MV-4-11 (cell line): ENCODE measurements around the gene ISM2.
A peak's percentile ranks its signal among the peaks of the same experiment; 100 is the strongest.
"Not testable (repeated sequence)": the region's sequence is repeated elsewhere in the genome, so short reads cannot be mapped to it uniquely, and the experiment has no call there.

Source experiments
- DNase-seq: peaks from one replicate; lab custom pipeline; 2025; lab: John Stamatoyannopoulos, UW

ISM2 gene

DNA sequence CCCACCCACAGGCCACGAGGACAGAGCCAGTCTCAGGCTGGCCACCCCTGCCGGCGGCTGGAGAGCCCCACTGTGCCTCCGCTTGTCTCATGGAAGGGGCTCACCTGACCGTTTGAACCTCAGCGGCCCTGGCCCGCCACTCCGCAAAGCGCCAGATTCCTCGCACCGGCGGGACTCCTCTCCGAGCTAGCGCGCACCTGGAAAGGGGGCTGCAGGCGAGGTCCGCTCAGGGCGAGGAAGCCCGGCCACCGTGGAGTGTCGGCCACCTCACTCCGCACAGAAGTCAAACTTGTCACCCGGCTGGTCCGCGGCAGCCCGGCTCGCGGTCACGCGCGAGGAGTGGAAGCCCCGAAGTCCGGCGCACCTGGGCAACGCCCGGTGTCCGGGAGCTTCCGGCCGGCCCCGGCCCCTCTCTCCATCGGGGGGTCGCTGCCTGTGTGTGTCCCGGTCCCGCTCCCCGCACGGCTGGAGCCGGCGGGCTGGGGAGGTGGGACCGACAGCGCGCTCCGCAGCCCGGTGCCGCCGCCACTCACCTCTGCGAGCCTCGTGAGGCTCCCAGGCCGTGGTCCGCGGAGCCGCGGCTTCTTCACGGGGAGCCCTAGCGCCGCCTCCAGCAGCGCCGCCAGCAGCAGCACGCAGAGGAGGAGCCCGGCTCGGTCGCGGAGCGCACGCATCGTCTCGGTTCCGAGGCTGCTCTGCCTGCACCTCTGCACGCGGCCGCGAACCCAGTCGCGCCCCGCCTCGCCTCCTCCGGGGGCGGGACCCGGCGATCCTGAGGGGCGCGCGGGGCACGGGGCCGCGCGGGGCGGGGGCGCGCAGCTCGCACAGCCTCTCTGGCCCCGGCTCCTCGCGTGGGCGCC is at the start of gene ISM2:
Gene ISM2 (minus strand): TSS at position 697 of the 860 bp plus-strand sequence. CDS start 23 bp downstream, at position 674.
- no peak for DNase-seq

DNA sequence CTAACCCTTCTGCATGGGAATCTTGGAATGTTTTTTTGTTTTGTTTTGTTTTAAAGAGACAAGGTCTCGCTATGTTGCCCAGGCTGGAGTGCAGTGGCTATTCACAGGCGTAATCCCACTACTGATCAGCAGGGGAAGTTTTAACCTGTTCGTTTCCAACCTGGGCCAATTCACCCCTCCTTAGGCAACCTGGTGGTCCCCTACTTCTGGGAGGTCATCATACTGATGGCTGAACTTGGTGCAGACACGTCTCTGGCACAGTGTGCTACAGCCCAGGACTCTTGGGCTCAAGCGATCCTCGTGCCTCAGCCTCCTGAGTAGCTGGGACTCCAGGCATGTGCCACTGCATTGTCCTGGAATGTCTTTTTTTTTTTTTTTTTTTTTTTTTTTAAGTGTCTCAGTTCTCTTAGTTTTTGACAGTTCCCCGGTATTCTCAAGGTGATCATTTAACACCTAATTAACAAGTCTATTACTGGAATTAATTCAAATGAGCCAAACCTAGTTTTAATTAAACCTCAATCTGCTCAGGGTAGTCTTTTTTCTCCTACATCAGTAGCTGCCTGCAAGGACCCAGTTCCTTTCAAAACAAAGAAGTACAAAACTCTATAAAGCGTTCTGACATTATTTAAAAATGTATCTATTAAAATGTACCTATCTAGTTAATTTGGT is 49.0 kb upstream of the ISM2 start:
- DNase-seq = no peak

DNA sequence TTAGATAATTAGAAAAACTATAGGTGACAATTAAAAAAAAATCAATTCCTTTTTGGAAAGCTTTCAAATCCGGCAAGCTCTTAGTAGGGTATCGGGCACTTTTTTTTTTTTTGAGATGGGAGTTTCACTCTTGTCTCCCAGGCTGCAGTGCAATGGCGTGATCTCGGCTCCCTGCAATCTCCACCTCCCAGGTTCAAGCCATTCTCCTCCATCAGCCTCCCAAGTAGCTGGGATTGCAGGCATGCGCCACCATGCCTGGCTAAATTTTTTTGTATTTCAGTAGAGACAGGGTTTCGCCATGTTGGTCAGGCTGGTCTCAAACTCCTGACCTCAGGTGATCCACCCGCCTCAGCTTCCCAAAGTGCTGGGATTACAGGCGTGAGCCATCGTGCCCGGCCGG is 46.6 kb upstream of the ISM2 start:
- DNase-seq = not testable (repeated sequence)

DNA sequence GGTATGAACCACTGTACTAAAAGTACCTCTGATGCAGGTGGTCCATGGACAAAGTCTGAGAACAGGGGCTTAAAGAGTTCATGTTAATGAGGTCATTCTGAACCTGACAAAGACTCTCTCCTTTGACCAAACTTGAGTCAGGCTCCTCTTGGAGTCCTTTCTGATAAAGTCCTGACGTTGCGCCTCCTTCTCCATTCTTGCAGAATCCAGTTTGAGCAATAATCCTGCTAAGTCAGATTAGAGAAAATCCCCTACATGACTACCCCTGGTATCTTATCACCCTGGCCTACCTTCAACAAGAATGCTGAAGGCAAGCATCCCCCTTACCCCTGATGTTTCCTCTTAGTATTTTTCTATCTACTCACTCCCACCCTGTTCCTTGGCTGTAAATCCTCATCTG is 46.0 kb upstream of the ISM2 start:
- no peak for DNase-seq

DNA sequence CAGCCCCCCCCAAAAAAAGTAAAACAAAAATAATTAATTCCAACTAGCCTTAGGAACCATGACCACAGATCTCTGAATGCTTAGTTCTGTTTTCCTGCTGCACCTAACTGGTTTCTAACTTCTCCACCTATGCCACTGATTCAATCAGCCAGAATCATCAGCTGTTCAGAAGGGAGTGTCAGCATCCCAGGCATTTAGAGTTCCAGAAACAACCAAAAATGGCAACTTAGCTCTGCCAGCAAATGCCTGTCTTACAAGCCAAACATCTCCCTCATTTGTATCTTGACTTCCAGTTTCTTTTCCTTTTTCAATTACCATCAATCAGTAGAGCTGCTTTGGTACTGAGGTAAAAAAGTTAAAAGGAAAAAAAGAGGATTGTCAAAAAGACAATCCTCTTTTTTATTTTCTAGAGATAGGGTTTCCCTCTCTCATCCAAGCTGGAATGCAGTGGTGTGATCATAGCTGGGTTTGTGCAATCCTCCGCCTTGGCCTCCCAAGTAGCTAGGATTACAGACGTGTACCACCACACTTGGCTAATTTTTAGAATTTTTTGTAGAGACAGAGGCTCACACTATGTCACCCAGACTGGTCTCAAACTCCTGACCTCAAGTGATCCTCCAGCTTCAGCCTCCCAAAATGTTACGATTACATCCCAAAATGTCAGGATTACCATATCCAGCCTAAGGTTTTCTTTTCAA is 45.2 kb upstream of the ISM2 start:
- DNase-seq = no peak

DNA sequence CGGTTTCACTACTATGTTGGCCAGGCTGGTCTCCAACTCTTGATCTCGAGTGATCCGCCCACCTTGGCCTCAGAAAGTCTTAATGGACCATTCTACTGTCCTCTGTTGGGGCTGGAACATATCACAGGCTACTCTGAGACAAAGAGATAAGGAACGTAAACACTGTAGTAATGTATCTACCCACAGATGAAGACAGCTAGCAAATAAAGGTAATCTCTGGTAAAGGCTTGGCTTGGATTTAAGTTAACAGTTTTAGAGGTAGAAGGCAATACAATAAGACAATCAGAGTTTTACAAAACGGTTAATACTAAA is 44.6 kb upstream of the ISM2 start:
- no peak for DNase-seq

DNA sequence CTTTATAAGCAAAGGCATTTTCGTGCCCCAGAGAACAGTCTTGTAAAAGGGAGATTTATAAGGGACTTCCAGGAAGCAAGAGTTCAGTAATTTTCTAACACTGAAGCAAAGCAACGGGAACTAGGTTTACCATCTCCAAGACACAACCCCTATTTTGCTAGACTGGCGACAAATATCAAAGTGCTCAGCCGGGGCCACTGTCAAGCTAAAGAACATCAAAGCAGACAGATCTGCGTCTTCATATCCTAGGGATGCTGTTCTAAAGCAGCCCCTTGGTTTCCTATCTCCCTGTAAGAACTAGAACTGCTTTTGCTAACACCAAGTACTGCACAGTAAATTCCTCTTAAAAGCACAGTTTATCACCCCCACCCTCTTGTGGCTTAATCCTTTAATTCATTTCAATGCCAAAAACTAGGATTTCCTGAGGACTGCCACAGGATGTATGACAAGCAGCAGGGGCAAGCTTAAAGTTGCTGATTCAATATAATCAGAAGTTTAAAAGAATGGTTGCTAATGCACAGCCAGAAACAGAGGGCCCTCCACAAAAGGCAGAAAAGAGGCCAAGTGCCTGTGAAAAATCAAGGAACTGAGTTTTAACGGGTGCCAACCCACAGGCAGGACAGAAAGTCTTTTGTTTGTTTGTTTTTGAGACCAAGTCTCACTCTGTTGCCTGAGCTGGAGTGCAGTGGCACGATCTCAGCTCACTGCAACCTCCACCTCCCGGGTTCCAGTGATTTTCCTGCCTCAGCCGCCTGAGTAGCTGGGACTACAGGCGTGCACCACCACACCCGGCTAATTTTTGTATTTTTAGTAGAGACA is 44.0 kb upstream of the ISM2 start:
- DNase-seq = peak; percentile 52

DNA sequence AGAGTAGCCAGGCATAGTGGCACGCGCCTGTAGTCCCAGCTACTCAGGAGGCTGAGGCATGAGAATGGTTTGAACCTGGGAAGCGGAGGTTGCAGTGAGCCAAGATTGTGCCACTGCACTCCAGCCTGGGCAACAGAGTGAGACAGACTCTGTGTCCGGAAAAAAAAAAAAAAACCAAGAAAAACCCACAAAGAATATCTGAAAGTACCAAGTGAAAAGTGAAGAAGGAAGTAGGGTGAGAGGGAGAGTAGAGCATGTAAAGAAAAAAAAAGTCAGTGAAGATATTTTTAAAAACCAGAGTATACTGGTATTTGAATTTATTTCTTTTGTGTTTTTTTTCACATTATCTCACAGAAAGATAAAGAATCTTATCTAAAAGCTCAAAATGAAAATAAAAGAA is 43.3 kb upstream of the ISM2 start:
- peak; percentile 52 for DNase-seq

DNA sequence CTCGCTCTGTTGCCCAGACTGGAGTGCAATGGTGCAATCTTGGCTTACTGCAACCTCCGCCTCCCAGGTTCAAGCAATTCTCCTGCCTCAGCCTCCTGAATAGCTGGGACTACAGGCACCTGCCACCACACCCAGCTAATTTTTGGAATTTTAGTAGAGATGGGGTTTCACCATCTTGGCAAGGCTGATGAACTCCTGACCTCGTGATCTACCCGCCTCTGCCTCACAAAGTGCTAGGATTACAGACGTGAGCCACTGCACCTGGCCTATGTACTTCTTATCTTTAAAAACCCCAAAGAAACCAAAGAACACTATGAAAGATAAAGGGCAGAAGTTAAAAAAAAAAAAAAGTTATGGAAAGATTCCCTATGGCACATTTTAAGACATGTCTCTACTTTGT is 38.3 kb upstream of the ISM2 start:
- DNase-seq = not testable (repeated sequence)

DNA sequence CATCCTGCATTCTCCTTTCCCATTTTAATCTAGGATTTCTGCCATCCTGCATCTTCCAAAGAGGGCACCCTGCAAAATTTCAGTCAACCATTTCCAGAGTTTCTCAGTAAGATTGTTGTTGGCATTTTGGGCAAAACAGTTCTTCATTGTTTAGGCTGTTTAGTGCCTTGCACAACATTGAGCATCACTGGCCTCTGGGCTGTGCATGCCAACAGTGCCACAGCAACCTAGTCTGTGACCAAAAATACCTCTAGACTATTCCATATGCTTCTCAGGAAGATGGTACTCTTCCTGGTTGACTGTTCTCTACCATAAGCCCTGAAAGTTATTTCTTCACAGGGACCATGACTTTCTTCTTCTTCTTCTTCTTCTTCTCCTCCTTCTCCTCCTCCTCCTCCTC is 32.5 kb upstream of the ISM2 start:
- no peak for DNase-seq

DNA sequence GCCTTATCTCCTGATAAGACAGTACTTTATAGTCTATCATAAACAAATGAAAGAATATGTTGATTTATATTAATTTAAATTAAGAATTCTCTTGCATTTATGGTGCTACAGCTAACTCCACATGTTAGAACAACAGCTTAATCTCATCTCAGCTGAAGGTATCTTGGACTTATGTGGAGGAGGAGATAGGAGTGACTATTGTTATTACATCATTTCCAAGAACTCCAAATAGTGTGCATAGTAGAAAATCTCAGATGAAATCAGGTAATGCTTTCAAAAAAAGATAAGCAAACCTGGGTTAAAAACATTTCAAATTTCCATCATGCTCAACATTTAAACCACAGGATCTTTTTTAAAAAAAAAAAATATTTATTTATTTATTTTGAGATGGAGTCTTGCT is 31.3 kb upstream of the ISM2 start:
- DNase-seq = no peak

DNA sequence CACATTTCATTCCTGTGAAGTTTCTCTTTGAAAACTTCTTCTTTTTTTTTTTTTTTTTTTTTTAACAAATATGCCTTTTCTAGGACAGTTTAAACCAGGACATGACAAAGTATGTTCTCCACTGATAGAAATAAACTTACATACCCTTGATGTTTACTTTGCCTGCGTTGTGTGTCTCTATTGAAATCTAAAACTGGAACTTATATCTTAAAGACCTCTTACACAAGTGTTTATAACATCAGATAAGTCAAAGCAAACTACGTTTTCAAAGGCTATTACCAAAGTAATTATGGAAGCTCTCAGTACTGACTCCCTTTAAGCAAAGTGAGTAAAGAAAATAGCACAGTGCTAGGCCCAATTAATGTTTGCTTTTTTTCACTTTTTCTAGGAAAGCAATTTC is 30.6 kb upstream of the ISM2 start:
- no peak for DNase-seq

DNA sequence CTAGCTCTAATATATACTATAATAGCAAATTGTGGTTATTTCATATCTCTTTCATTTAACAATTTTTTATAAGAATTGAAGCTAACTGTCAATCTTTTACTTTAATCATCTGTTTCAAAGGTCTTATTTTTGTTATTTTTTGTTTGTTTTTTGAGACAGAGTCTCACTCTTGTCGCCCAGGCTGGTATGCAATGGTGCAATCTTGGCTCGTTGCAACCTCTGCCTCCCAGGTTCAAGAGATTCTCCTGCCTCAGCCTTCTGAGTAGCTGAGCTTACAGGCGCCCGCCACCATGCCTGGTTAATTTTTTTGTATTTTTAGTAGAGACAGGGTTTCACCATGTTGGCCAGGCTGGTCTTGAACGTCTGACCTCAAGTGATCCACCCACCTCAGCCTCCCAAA is 30.1 kb upstream of the ISM2 start:
- DNase-seq = not testable (repeated sequence)

DNA sequence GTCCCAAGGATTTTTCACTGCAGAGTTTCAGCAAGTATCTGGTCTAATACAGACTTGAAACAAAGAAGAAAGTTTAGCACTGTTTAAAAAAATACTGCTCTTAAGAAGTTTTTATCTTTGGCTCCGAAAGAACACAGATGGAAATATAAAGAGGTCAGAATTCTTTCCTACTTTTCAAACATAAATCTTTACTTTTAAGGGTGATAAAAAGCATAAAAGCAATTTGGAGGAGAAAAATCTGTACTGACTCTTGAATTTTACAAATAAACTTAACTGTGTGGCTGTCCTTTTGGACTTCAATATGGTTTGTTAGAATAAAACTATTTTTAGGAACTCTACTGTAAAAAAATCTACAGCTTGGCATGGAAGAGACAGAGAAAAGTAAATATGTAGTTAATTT is 27.6 kb upstream of the ISM2 start:
- DNase-seq = no peak

DNA sequence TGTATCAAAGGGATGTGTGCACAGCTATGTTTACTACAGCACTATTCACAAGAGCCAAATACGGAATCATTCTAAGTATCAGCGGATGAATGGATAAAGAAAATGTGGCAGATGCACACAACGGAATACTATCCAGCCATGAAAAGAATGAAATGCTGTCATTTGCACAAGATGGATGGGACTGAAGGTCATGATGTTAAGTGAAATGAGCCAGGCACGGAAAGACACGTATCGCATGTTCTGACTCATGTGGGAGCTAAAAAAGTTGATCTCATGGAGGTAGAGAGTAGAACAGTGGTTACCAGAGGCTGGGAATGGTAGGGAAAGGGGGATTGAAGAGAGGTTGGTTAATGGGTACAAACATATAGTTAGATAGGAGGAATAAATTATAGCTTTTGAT is 25.9 kb upstream of the ISM2 start:
- DNase-seq = no peak

DNA sequence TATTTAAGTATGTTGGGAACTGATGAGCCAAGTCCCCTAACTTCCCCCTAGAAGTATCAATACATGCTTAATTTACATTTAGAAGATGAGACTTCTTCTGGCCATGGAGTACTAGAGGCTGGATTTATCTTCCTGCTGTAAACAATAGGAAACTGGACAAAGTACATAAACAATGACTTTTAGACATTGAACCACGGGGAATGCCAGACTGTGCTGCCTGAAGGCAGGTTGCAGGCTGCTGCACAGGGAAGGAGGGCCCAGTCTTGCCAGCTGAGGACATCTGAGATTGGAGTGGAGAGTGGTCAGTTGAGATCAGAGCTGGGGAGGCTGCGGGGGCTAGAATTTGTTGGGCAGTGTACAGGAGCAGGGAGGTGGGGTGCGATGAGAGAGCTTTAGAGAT is 24.5 kb upstream of the ISM2 start:
- no peak for DNase-seq

DNA sequence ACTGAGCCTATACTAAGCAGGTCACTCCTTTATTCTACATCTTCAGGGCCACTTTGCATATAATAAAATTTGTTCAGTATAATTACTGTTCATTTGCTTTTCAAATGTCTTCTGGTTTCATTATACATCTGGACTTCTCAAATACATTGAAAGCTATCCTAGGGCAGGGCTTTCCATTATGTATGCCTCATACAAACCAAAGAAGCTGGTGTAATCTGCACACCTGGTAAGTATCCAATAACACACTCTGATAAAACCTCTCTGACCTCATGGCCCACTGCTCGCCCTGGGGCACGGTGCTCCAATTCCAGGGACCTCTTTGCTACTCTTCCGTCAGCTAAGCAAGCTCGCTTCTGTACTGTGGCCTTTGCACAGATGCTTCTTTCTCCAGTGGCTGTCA is 21.9 kb upstream of the ISM2 start:
- no peak for DNase-seq

DNA sequence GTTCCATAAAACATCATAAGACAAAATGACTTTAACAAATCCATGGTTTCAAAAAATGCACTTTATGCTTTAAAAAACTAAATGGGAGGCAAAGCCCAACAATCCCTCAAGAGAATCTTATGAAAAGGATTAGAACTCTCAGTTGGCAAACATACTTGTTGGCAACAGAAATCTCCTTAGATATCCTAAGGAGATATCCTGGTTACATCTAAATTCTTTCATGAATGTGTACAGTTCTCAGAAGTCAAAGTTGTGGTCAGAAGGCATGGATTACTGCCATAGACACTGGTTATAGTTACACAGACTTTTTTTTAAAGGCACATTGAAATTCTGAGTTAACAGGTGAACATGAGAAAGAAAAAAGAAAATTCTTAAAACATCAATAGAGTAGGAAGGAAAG is 17.5 kb upstream of the ISM2 start:
- DNase-seq = no peak

DNA sequence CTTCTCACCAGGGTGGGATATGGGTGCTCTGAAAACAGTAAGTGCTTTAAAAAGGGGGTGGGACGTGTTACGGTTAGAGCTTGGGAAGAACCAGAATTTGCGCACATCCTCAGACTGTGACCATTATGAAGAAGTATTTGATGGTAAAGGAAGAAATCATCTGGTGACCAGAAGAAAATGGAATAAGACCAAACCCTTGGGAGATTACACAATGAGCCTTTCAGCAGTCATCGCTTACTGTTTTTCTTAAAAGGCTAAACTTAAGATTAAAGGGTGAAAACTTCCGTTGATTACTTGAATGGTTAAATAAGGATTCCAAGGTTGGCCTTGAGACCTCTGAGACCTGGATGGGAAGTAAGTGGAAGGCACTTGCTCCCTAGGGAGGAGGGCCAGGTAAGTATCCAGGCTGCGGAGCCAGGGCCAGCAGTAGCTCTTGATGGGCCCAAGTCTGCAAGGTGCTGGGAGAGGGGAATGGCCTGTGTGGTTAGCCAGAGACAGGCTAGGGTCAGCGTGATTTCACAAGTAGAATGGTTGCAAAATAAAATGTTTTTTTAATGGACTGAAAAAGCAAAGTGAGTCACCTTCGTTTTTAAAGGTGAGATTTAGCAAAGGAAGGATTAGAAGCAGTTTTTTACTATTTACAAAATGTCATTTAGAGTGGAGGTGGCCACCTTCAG is 13.0 kb upstream of the ISM2 start:
- DNase-seq = no peak

DNA sequence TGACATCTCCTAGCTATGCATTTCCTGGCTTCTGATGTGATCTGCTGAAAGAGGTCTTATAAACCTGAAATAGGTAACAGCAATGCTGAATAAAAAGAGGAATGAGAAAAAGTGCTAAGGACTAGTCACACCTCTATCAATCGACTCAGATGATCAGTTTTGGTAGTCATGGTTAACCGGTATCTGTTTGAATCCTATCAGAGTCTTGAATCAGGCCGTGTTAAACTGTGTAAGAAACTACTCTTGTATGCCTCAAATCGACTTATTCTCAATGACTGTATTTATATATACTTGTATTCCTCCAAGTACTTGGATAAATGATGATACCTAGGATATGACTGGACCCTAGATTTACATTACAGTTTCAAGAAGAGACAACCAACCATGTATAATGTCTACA is 10.8 kb upstream of the ISM2 start:
- no peak for DNase-seq

DNA sequence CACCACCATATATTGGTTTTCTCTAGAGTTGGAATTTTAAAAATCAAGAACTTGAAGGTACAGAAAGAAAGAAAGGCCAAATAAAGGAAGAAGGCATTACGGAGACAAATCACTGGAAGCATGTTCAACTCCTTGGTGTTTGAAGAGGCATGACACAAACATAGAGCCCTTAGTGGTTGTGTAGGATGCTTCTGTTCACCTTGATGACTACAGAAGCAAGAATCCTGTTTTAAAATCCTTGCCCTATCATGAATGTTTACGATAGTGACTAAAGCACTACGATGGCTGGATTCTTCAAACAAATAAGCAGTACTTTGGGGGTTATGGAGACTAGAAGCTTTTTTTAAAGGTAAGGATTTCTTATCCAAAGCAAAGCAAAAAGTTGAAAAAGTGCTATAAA is 10.3 kb upstream of the ISM2 start:
- DNase-seq = no peak

DNA sequence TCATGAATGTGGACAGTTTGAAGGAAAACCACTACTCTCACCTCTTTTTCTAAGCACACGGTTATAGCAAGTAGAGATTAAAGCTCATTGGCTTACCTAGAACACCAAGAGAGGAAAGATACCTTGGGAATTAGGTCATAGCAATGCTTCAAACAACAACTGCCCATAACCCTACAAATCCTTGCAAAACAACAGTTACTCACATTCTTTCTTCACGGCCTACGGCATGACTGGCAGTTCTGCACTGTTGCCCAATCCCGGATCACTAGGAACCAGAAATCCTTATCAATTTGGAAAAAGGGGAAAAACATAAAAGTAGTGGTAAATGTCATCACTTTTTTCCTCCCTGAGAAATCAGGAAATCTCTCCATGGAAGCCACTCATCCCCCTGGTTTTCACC is 9.6 kb upstream of the ISM2 start:
- no peak for DNase-seq
